Panc1 (cell line): Measurements from ENCODE around the gene C3orf80. TPM values are rescaled to one million over a fixed set of nuclear protein-coding genes. Genes with fewer than 3 reads are reported as not detected.

Source experiments
- ATAC-seq: fragments of 200-7000 bp; cut with Tn5 transposase; 2 replicates; pipeline ENCODE4 v1.9.1; 2020; ENCODE audit warnings: mild to moderate bottlenecking, moderate library complexity
- BruUV-seq: library from RNA; stranded (reverse); fragments of 400-500 nt; replicated peaks from 2 replicates; lab custom pipeline; 2021; lab: Mats Ljungman, UMichigan
- CTCF ChIA-PET: fragments of 300-600 bp; sonication (Branson Sonifier 250); formaldehyde crosslinking; loops from one replicate; lab custom pipeline; 2022; ENCODE audit warnings: antibody characterized with exemption; lab: Charles Lee
- POLR2A ChIA-PET: fragments of 300-600 bp; sonication (Branson Sonifier 250); formaldehyde crosslinking; loops from one replicate; lab custom pipeline; 2022; ENCODE audit warnings: antibody characterized with exemption; lab: Charles Lee
- DNase-seq: peaks from one replicate; pipeline ENCODE4 v3.0.0-alpha.2; 2010; ENCODE audit warnings: low read depth, low spot score
- H3K27ac ChIP-seq: 2 replicates; pipeline ENCODE4 v1.5.1; 2011; ENCODE audit warnings: mild to moderate bottlenecking, low read length, inconsistent platforms
- H3K27me3 ChIP-seq: fragments of 200-500 bp; sonication (Bioruptor generic); 2 replicates; pipeline ENCODE4 v1.6.0; 2014; ENCODE audit warnings: low read length, inconsistent platforms; ENCODE audit not compliant: control insufficient read depth, insufficient read depth
- H3K36me3 ChIP-seq: fragments of 200-500 bp; sonication (Bioruptor generic); 2 replicates; pipeline ENCODE4 v1.5.1; 2014; ENCODE audit warnings: inconsistent platforms, mild to moderate bottlenecking, low read length, moderate library complexity; ENCODE audit not compliant: control insufficient read depth, insufficient read depth
- H3K4me1 ChIP-seq: 2 replicates; pipeline ENCODE4 v1.5.1; 2011; ENCODE audit warnings: inconsistent platforms, mild to moderate bottlenecking, low read length, moderate library complexity; ENCODE audit not compliant: control insufficient read depth, insufficient read depth
- H3K4me3 ChIP-seq, 2 experiments: 2 replicates each; pipeline ENCODE4 v1.5.1; 2011 to 2012; ENCODE audit warnings: low read depth in 2 of 2, low read length in 2 of 2, mild to moderate bottlenecking in 2 of 2, inconsistent platforms in 1 of 2, moderate library complexity in 1 of 2
- H3K9me3 ChIP-seq: fragments of 200-500 bp; sonication (Bioruptor generic); 2 replicates; pipeline ENCODE4 v1.5.1; 2014; ENCODE audit warnings: low read depth, mild to moderate bottlenecking, inconsistent platforms, low read length, moderate library complexity; ENCODE audit not compliant: control insufficient read depth, insufficient read depth
- POLR2AphosphoS5 ChIP-seq: IDR thresholded peaks from 2 replicates; pipeline ENCODE4 v1.6.1; 2012; ENCODE audit warnings: mild to moderate bottlenecking, low read depth, low read length, moderate library complexity
- SIN3A ChIP-seq: IDR thresholded peaks from 2 replicates; pipeline ENCODE4 v1.6.1; 2012; ENCODE audit warnings: low read depth, mild to moderate bottlenecking, low read length, moderate library complexity, borderline replicate concordance; ENCODE audit not compliant: insufficient read depth
- TCF7L2 ChIP-seq: IDR thresholded peaks from 2 replicates; pipeline ENCODE4 v1.6.1; 2011; ENCODE audit warnings: mild to moderate bottlenecking, low read depth, low read length, inconsistent platforms
- in situ Hi-C: cut with HindIII; loops from 2 replicates; pipeline ENCODE4 v1.10.0; 2016; ENCODE audit warnings: low sequenced_read_pairs, low pct_unique_long_range_greater_than_20kb
- intact Hi-C: fragments of 100-400 bp; cut with micrococcal nuclease; formaldehyde crosslinking; loops from one replicate; pipeline ENCODE4 v1.10.0; 2022; ENCODE audit not compliant: unreplicated experiment
- total RNA-seq: library from RNA; stranded (reverse); gene quantifications from one replicate; pipeline ENCODE4 v1.2.1, GENCODE V29; 2021; ENCODE audit not compliant: unreplicated experiment
- TF ChIP-seq, protein P1 (sequence below), 2 experiments: IDR thresholded peaks; 2 replicates each; pipeline ENCODE4 v1.6.1; 2011 to 2012; ENCODE audit warnings: low read depth in 2 of 2, control low read depth in 1 of 2, low read length in 1 of 2, mild to moderate bottlenecking in 1 of 2, moderate library complexity in 1 of 2; ENCODE audit not compliant: insufficient read depth in 1 of 2
- TF ChIP-seq, protein P2 (sequence below): fragments of 450-650 bp; IDR thresholded peaks from 2 replicates; pipeline ENCODE4 v1.5.1; 2017; ENCODE audit warnings: mild to moderate bottlenecking

C3orf80 gene
- total RNA-seq, 1 experiment from 2014 or later = 0.05 TPM

GRCh38 chr3:160226026-160226907 lies 1.0 kb downstream of the C3orf80 start:
- CTCF ChIA-PET = no interaction called here
- no peaks in the 10 kb centered on the region for H3K36me3 ChIP-seq
- H3K27ac ChIP-seq = no peak overlapping the region
- H3K4me1 ChIP-seq = 0 out of 2 replicates have a peak, but pooled peaks cover 3% of the 10 kb centered on the region
- peak overlapping the region; percentile 44 to 48 for H3K4me3 ChIP-seq
- DNase-seq (no peak), ATAC-seq (peak; percentile 67)
- no peaks in the 10 kb centered on the region for H3K9me3 ChIP-seq
- POLR2A ChIA-PET = no interaction called here
- H3K27me3 ChIP-seq = peaks cover 54% of the 10 kb centered on the region
- intact Hi-C loops = no loop called here
- BruUV-seq = no TSS peak
- TF ChIP-seq, protein P1, sequence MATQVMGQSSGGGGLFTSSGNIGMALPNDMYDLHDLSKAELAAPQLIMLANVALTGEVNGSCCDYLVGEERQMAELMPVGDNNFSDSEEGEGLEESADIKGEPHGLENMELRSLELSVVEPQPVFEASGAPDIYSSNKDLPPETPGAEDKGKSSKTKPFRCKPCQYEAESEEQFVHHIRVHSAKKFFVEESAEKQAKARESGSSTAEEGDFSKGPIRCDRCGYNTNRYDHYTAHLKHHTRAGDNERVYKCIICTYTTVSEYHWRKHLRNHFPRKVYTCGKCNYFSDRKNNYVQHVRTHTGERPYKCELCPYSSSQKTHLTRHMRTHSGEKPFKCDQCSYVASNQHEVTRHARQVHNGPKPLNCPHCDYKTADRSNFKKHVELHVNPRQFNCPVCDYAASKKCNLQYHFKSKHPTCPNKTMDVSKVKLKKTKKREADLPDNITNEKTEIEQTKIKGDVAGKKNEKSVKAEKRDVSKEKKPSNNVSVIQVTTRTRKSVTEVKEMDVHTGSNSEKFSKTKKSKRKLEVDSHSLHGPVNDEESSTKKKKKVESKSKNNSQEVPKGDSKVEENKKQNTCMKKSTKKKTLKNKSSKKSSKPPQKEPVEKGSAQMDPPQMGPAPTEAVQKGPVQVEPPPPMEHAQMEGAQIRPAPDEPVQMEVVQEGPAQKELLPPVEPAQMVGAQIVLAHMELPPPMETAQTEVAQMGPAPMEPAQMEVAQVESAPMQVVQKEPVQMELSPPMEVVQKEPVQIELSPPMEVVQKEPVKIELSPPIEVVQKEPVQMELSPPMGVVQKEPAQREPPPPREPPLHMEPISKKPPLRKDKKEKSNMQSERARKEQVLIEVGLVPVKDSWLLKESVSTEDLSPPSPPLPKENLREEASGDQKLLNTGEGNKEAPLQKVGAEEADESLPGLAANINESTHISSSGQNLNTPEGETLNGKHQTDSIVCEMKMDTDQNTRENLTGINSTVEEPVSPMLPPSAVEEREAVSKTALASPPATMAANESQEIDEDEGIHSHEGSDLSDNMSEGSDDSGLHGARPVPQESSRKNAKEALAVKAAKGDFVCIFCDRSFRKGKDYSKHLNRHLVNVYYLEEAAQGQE (IDR thresholded peaks at IDR 0.05; ENCODE audit: insufficient read depth in 1 of 2, low read depth in 2 of 2, low read length in 1 of 2) = peak in 1 of 2 experiments; percentile 34; a peak in 1 of 4 replicates
- TF ChIP-seq POLR2AphosphoS5 = no peak
- TF ChIP-seq SIN3A = no peak
- in situ Hi-C loops = no loop called here

- CTCF ChIA-PET = no interaction called here
- H3K27me3 ChIP-seq = peaks cover 49% of the 10 kb centered on the region
- no peak overlapping the region for H3K4me3 ChIP-seq
- POLR2A ChIA-PET = no interaction called here
- in situ Hi-C loops = no loop called here
- intact Hi-C loops = no loop called here
- 0 out of 2 replicates have a peak, but pooled peaks cover 3% of the 10 kb centered on the region for H3K4me1 ChIP-seq
- H3K36me3 ChIP-seq = no peaks in the 10 kb centered on the region
- BruUV-seq = no TSS peak
- TF ChIP-seq, protein P1 (IDR thresholded peaks at IDR 0.05; ENCODE audit: insufficient read depth in 1 of 2, low read depth in 2 of 2, low read length in 1 of 2) = no peak
- TF ChIP-seq TCF7L2 (no peak), POLR2AphosphoS5 (no peak), SIN3A (no peak)
- TF ChIP-seq, protein P2, sequence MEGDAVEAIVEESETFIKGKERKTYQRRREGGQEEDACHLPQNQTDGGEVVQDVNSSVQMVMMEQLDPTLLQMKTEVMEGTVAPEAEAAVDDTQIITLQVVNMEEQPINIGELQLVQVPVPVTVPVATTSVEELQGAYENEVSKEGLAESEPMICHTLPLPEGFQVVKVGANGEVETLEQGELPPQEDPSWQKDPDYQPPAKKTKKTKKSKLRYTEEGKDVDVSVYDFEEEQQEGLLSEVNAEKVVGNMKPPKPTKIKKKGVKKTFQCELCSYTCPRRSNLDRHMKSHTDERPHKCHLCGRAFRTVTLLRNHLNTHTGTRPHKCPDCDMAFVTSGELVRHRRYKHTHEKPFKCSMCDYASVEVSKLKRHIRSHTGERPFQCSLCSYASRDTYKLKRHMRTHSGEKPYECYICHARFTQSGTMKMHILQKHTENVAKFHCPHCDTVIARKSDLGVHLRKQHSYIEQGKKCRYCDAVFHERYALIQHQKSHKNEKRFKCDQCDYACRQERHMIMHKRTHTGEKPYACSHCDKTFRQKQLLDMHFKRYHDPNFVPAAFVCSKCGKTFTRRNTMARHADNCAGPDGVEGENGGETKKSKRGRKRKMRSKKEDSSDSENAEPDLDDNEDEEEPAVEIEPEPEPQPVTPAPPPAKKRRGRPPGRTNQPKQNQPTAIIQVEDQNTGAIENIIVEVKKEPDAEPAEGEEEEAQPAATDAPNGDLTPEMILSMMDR = no peak
- no peak for DNase-seq
- ATAC-seq = no peak
- no peak overlapping the region for H3K27ac ChIP-seq
- H3K9me3 ChIP-seq = no peaks in the 10 kb centered on the region
Measured at GRCh38 chr3:160227419-160227818, 2.2 kb downstream of the C3orf80 start.
